H9 (cell line): ENCODE data around the gene C17orf114.

Source experiments
- DNase-seq: peaks from one replicate; pipeline ENCODE4 v3.0.0-alpha.2; 2017
- H2AFZ ChIP-seq: one replicate; pipeline ENCODE4 v1.6.1; 2013; ENCODE audit warnings: mild to moderate bottlenecking, low read length, control low read depth, moderate library complexity
- H2AK5ac ChIP-seq: 2 replicates; pipeline ENCODE4 v1.6.1; 2013; ENCODE audit warnings: low read length, control low read depth, mixed read lengths; ENCODE audit not compliant: insufficient read length
- H2BK120ac ChIP-seq: one replicate; pipeline ENCODE4 v1.6.1; 2013; ENCODE audit warnings: low read depth, mild to moderate bottlenecking, low read length, control low read depth, inconsistent platforms; ENCODE audit not compliant: poor library complexity, severe bottlenecking
- H2BK12ac ChIP-seq: 2 replicates; pipeline ENCODE4 v1.6.1; 2013; ENCODE audit warnings: low read length, control low read depth, mixed read lengths, low read depth; ENCODE audit not compliant: insufficient read length
- H2BK15ac ChIP-seq: 2 replicates; pipeline ENCODE4 v1.6.1; 2013; ENCODE audit warnings: low read depth, low read length, control low read depth
- H2BK20ac ChIP-seq: one replicate; pipeline ENCODE4 v1.6.1; 2013; ENCODE audit warnings: low read depth, mild to moderate bottlenecking, low read length, control low read depth, inconsistent platforms; ENCODE audit not compliant: poor library complexity, severe bottlenecking
- H2BK5ac ChIP-seq: 2 replicates; pipeline ENCODE4 v1.6.1; 2013; ENCODE audit warnings: low read length, control low read depth, mixed read lengths; ENCODE audit not compliant: insufficient read length
- H3K14ac ChIP-seq: 2 replicates; pipeline ENCODE4 v1.6.1; 2013; ENCODE audit warnings: low read length, control low read depth; ENCODE audit not compliant: insufficient read depth
- H3K18ac ChIP-seq: 2 replicates; pipeline ENCODE4 v1.6.1; 2013; ENCODE audit warnings: low read depth, mild to moderate bottlenecking, mixed read lengths, low read length, control low read depth; ENCODE audit not compliant: insufficient read length
- H3K23ac ChIP-seq: 2 replicates; pipeline ENCODE4 v1.6.1; 2013; ENCODE audit warnings: low read length, control low read depth, mixed read lengths, low read depth; ENCODE audit not compliant: insufficient read length
- H3K23me2 ChIP-seq: 2 replicates; pipeline ENCODE4 v1.6.1; 2013; ENCODE audit warnings: low read depth, mild to moderate bottlenecking, mixed read lengths, low read length, control low read depth; ENCODE audit not compliant: insufficient read length, poor library complexity, severe bottlenecking
- H3K27ac ChIP-seq: 2 replicates; pipeline ENCODE4 v1.5.1; 2013; ENCODE audit warnings: low read length, control low read depth, mixed read lengths, low read depth; ENCODE audit not compliant: insufficient read length
- H3K27me3 ChIP-seq: 2 replicates; pipeline ENCODE4 v1.6.1; 2013; ENCODE audit warnings: low read length, control low read depth, inconsistent platforms; ENCODE audit not compliant: insufficient read depth
- H3K4ac ChIP-seq: 2 replicates; pipeline ENCODE4 v1.6.1; 2013; ENCODE audit warnings: low read depth, mild to moderate bottlenecking, control low read depth, inconsistent platforms, low read length, moderate library complexity
- H3K4me1 ChIP-seq: 2 replicates; pipeline ENCODE4 v1.6.1; 2013; ENCODE audit warnings: low read length, control low read depth, inconsistent platforms; ENCODE audit not compliant: insufficient read depth
- H3K4me2 ChIP-seq: 2 replicates; pipeline ENCODE4 v1.6.1; 2013; ENCODE audit warnings: low read length, control low read depth, mixed read lengths; ENCODE audit not compliant: insufficient read length, insufficient read depth
- H3K56ac ChIP-seq: 2 replicates; pipeline ENCODE4 v1.6.1; 2013; ENCODE audit warnings: low read depth, mild to moderate bottlenecking, mixed read lengths, low read length, control low read depth; ENCODE audit not compliant: insufficient read length
- H3K79me1 ChIP-seq: 2 replicates; pipeline ENCODE4 v1.6.1; 2013; ENCODE audit warnings: low read depth, mild to moderate bottlenecking, moderate library complexity, low read length, control low read depth, inconsistent platforms; ENCODE audit not compliant: insufficient read depth, poor library complexity, severe bottlenecking
- H3K79me2 ChIP-seq: 2 replicates; pipeline ENCODE4 v1.6.1; 2013; ENCODE audit warnings: low read length, control low read depth, inconsistent platforms; ENCODE audit not compliant: insufficient read depth
- H3K9ac ChIP-seq: 2 replicates; pipeline ENCODE4 v1.6.1; 2013; ENCODE audit warnings: low read length, control low read depth, mixed read lengths; ENCODE audit not compliant: insufficient read length; ENCODE audit errors: extremely low read depth
- H3K9me3 ChIP-seq: one replicate; pipeline ENCODE4 v1.6.1; 2013; ENCODE audit warnings: low read depth, low read length, inconsistent platforms; ENCODE audit not compliant: control insufficient read depth
- H3T11ph ChIP-seq: one replicate; pipeline ENCODE4 v1.6.1; 2013; ENCODE audit warnings: mild to moderate bottlenecking, low read length, control low read depth, inconsistent platforms
- H4K20me1 ChIP-seq: one replicate; pipeline ENCODE4 v1.6.1; 2013; ENCODE audit not compliant: control insufficient read depth, insufficient read length, insufficient read depth
- H4K5ac ChIP-seq: 2 replicates; pipeline ENCODE4 v1.6.1; 2013; ENCODE audit warnings: low read depth, mild to moderate bottlenecking, mixed read lengths, low read length, control low read depth; ENCODE audit not compliant: insufficient read length
- H4K8ac ChIP-seq: replicated peaks from 2 replicates; pipeline ENCODE4 v1.6.1; 2013; ENCODE audit warnings: low read length, control low read depth, mixed read lengths, low read depth; ENCODE audit not compliant: insufficient read length
- H4K91ac ChIP-seq: 2 replicates; pipeline ENCODE4 v1.6.1; 2013; ENCODE audit warnings: low read depth, mild to moderate bottlenecking, moderate library complexity, mixed read lengths, low read length, control low read depth; ENCODE audit not compliant: insufficient read length
- H3K27ac Mint-ChIP-seq, 3 experiments: 2 replicates in 2 of 3; 3 replicates in 1 of 3; pipeline ENCODE4 v1.8.0; 2020 to 2021; ENCODE audit warnings: mixed read lengths in 3 of 3, mild to moderate bottlenecking in 1 of 3, moderate library complexity in 1 of 3
- H3K27me3 Mint-ChIP-seq: 2 replicates; pipeline ENCODE4 v1.8.0; 2021; ENCODE audit warnings: low read depth, mild to moderate bottlenecking, moderate library complexity, mixed read lengths
- H3K36me3 Mint-ChIP-seq, 3 experiments: 2 replicates in 2 of 3; 3 replicates in 1 of 3; pipeline ENCODE4 v1.8.0; 2020 to 2021; ENCODE audit warnings: low read depth in 3 of 3, mixed read lengths in 3 of 3; ENCODE audit not compliant: insufficient read depth in 1 of 3
- H3K4me1 Mint-ChIP-seq, 2 experiments: 2 replicates each; pipeline ENCODE4 v1.8.0; 2020; ENCODE audit warnings: mixed read lengths in 2 of 2
- H3K4me3 Mint-ChIP-seq, 2 experiments: 2 replicates in 1 of 2; 3 replicates in 1 of 2; pipeline ENCODE4 v1.8.0; 2020 to 2021; ENCODE audit warnings: mild to moderate bottlenecking in 2 of 2, mixed read lengths in 2 of 2, moderate library complexity in 1 of 2
- H3K9me3 Mint-ChIP-seq, 2 experiments: 2 replicates in 1 of 2; 3 replicates in 1 of 2; pipeline ENCODE4 v1.8.0; 2020; ENCODE audit warnings: mild to moderate bottlenecking in 2 of 2, mixed read lengths in 2 of 2, moderate library complexity in 1 of 2
- WGBS: extraction: QIAGEN DNeasy Blood & Tissue Kit; methylation state at CpG from one replicate; pipeline ENCODE4 v1.1.7; 2013; ENCODE audit warnings: missing lambda C conversion rate, low lambda C conversion rate, mixed read lengths; ENCODE audit not compliant: insufficient read length; ENCODE audit errors: extremely low coverage; 5-methylcytosine and 5-hydroxymethylcytosine counted together
- TF ChIP-seq, protein P1 (sequence below): fragments of 200-600 bp; sonication (generic); conservative IDR thresholded peaks from 3 replicates; pipeline ENCODE4 v1.8.0; 2021; ENCODE audit warnings: antibody characterized with exemption, mild to moderate bottlenecking

Gene C17orf114

GRCh38 chr17:4823373-4824089 is 21.4 kb upstream of the C17orf114 start:
- H3K56ac ChIP-seq: no peak overlapping the region
- TF ChIP-seq, protein P1, sequence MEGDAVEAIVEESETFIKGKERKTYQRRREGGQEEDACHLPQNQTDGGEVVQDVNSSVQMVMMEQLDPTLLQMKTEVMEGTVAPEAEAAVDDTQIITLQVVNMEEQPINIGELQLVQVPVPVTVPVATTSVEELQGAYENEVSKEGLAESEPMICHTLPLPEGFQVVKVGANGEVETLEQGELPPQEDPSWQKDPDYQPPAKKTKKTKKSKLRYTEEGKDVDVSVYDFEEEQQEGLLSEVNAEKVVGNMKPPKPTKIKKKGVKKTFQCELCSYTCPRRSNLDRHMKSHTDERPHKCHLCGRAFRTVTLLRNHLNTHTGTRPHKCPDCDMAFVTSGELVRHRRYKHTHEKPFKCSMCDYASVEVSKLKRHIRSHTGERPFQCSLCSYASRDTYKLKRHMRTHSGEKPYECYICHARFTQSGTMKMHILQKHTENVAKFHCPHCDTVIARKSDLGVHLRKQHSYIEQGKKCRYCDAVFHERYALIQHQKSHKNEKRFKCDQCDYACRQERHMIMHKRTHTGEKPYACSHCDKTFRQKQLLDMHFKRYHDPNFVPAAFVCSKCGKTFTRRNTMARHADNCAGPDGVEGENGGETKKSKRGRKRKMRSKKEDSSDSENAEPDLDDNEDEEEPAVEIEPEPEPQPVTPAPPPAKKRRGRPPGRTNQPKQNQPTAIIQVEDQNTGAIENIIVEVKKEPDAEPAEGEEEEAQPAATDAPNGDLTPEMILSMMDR: no peak
- WGBS: no CpG with 5 or more reads among the region's 12 CpGs
- Mint-ChIP-seq H3K4me3 (no peak overlapping the region), H3K4me1 (0 out of 4 replicates have a peak, but pooled peaks cover 0 to 3% of the 10 kb centered on the region in 2 experiments), H3K9me3 (no peaks in the 10 kb centered on the region), H3K27ac (peak overlapping the region; percentile 57 to 74 (median 68); a peak in 3 of 7 replicates), H3K36me3 (peaks cover 8 to 19% (median 19%) of the 10 kb centered on the region in 3 experiments), H3K27me3 (no peaks in the 10 kb centered on the region)
- no peak overlapping the region for H2AFZ ChIP-seq
- H3K27me3 ChIP-seq: no peaks in the 10 kb centered on the region
- H3K4me1 ChIP-seq: no peaks in the 10 kb centered on the region
- H4K91ac ChIP-seq: no peak overlapping the region
- no peak overlapping the region for H3K18ac ChIP-seq
- no peak overlapping the region for H3K4ac ChIP-seq
- H2BK120ac ChIP-seq: no peak overlapping the region
- no peak overlapping the region for H3K9ac ChIP-seq
- no peak overlapping the region for H3K14ac ChIP-seq
- no peak overlapping the region for H4K8ac ChIP-seq
- H3K79me1 ChIP-seq: no peaks in the 10 kb centered on the region
- no peak overlapping the region for H2BK20ac ChIP-seq
- H4K20me1 ChIP-seq: no peaks in the 10 kb centered on the region
- no peak overlapping the region for H2BK15ac ChIP-seq
- no peak for DNase-seq
- no peak overlapping the region for H4K5ac ChIP-seq
- H3K23ac ChIP-seq: no peak overlapping the region
- no peak overlapping the region for H2BK5ac ChIP-seq
- H3K27ac ChIP-seq: no peak overlapping the region
- no peak overlapping the region for H3T11ph ChIP-seq
- H2BK12ac ChIP-seq: no peak overlapping the region
- no peaks in the 10 kb centered on the region for H3K23me2 ChIP-seq
- H3K79me2 ChIP-seq: no peaks in the 10 kb centered on the region
- H2AK5ac ChIP-seq: no peak overlapping the region
- H3K9me3 ChIP-seq: no peaks in the 10 kb centered on the region
- H3K4me2 ChIP-seq: no peak overlapping the region
